Glomerular endothelial cell (primary cell): ENCODE measurements around the gene DOCK1. TPM values are rescaled to one million over a fixed set of nuclear protein-coding genes. Genes with fewer than 3 reads are reported as not detected.

Experiments
- DNase-seq: peaks from one replicate; pipeline ENCODE4 v3.0.0-alpha.2; 2011; ENCODE audit warnings: low read depth, low spot score; ENCODE audit errors: extremely low read depth
- total RNA-seq: library from RNA; depleted of rRNA; stranded (reverse); fragments of >200 nt; gene quantifications from 2 replicates; pipeline ENCODE4 v1.2.3, GENCODE V29; 2015

DOCK1 gene
- total RNA-seq, 1 donor from 2014 or later = 90.4 TPM

GRCh38 chr10:127129104-127129503, 223.9 kb downstream of the DOCK1 start:
- no peak for DNase-seq

DNA sequence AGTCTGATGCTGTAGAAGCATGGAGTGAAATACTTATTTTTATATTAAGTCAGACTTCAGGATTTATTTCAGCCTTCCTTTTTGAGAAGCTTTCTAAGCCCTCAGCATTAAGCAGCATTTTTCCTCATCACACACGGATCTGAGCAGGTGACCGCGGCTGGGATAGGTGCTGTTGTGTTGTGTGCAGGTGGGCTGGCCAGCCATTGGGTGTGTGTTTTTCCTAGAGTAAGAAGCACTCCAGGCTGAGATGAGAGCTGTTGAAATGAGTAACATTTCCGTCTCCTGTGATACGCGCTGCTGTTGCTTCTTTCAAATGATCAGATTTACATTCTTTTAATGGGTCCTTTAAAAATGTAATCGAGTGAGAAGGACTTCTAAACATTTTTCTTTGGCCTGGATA, 227.2 kb downstream of the DOCK1 start:
- no peak for DNase-seq

GRCh38 chr10:127133225-127133624, 228.0 kb downstream of the DOCK1 start:
- no peak for DNase-seq

DNA sequence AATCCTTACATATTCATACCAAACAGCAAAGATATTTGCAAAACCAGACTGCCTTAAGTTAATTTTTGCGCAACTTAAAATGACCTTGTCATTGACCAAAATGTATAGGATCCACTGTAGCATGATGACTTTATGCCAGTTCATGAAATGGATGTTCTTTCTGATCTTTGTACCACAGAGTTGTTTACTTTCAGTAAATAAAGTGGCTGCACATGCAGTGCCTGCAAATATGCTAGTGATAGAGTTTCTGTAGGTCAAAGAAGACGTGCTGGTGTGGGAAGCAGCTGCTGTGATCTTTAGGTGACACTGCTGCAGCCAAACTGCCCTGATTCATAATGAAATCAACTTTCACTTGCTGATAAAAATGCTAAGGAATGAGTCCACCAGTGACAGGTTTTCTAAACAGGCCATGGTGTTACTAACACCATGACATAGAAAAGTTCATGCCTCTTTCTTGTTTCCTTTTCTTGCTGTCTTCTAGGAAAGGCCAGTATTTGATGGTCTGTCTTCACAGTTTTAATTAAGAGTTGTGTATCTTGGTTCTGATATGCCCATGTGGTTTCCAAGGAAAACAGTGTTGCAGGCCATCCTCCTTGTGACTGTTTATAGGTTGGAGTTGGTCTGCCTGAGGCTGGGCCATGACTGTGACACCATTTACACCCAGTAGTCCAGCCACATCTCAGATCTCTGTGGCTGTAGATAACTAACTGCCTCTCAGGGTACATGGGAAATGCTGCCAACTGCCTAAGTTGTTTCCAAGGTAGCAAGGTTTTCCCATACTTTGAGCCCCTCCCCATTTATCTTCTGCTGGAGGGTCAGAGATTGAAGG, 228.7 kb downstream of the DOCK1 start:
- no peak for DNase-seq

DNA sequence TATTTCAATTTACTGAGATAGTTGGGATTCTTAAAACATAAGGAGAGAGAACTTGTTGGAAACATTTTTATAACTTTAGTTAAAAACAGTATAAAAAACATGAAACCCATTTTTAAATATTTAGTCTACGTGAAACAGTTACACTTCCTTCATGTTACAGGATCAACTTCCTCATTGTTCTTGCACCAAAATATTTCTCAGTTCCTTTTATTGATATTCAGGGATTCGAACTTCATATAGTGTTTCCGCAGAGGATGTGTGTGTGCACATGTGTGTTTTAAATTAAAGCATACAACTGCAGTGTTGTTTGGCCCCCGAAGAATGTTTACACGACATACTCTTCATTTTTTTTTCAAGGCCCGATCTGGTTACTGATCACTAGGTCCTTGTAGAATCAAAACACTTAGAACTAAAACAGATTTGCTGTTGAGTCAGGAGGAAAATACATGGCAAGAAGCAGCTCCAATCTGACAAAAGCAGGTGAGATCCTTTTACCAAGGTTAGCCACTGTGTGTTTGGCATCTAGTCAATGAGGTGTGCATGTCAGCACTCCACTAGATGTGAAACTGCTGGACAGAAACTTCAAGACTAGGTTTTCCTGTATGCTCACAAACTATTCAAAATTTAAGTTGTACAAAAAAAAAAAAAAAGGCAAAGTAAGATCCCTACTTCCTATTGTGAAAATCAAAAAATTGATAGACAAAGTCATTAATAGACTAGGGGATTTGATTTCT, 230.8 kb downstream of the DOCK1 start:
- no peak for DNase-seq

DNA sequence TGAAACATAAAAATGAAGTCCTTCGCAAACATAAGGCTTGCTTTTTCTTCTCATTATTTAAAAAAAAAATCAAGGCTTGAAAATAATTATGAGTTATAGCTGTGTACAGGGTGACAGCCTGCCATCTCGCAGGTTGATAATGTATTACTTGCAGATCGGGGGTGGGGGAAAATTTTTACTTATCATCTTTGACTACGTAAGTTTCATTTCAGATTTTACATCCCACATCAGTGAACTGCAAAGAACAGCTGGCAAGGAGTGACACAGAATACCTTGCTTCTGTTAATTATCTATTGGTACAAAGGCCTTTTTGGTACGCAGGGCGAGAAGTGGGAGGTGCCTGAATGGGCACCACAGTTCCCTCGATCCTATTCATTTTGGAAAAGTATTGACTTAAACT, 232.2 kb downstream of the DOCK1 start:
- no peak for DNase-seq

DNA sequence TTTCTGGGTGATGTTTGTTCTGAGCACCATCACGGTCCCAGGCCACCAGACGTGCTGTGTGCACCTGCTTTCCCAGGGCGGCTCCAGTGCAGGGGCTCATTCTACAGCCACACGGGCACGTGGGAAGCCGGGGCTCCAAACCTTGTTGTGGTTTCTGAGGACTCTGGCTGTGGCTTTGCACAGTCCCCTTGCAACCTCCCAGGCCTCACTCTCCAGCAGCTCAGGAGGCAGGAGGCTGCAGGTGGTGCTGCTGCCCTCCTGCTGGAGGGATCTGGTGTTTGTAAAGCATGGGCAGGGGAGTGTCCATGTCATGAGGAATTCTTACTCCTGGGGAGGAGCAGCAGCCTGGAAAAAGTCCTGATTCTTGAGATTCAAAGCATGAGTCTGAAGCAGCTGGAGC, 236.9 kb downstream of the DOCK1 start:
- DNase-seq = no peak

GRCh38 chr10:127142856-127143255, 237.6 kb downstream of the DOCK1 start:
- DNase-seq = no peak

DNA sequence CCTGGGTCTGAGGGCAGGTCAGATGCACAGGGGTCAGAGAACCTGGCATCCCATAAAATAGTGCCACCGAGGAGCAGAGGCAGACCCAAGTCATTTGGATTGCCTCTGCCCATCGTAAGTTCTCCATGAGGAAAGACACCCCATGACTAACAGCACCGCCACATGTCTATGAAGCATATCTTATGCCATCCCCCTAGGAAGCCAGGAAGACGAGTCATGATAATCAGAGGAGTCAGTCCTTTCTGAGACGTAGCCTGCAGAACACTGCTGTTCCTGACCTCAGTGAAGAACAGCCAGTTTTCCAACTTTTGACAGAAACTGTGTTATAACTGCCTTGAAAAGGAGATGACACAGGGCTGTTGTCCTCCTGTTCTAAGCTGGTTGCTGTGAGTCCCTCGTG, 239.9 kb downstream of the DOCK1 start:
- no peak for DNase-seq

GRCh38 chr10:127146661-127147060, 241.4 kb downstream of the DOCK1 start:
- no peak for DNase-seq

GRCh38 chr10:127148066-127148932, 243.1 kb downstream of the DOCK1 start:
- DNase-seq = peak; percentile 86

- peak; percentile 14 for DNase-seq
These were observed 243.6 kb downstream of the DOCK1 start for GRCh38 chr10:127148933-127149220.

DNA sequence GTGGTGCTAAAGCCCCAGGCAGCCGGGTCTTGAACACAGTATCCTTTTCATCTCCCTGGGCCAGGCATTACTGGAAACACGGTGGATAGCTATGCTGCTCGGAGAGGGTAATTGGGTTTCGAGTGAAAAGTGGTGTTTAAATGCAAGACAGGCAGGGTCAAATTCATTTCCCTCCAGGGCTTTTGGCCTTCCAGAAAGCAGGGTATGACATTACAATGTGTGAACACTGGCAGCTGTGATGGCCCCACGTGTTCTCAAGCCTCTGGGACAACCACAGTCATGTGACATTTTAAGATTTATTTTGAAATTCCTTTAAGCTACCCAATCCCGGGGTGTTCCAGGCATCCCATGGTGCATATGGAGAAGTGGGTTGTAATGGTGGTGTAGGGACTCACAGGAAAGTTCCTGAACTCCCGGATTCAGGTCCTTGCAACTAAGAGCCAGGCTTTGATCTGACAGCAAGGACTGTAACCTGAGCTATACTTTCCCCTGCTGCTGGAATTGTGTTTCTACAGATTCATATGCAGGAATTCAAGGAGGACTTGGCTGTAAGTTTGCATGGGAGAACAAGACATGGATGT, 244.4 kb downstream of the DOCK1 start:
- DNase-seq = no peak

DNA sequence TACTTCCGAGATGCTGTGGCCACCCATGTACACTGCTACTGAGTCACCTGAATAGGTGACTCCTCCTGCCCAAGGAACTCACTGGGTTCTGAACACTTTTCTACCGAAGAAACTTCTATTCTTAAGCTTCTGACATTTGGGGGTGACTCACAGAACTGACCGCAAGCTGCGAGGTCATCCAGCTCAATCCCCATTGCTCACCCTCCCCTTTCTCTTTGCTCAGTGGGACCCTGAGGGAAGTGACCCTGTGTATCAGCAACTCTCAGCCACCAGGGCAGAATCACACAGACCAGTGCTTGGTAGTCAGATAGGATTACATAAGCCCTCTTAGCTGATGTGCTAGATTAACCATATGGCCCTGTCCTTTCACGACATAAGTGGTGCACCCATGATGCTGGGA, 244.9 kb downstream of the DOCK1 start:
- no peak for DNase-seq

GRCh38 chr10:127151541-127151940, 246.3 kb downstream of the DOCK1 start:
- no peak for DNase-seq

DNA sequence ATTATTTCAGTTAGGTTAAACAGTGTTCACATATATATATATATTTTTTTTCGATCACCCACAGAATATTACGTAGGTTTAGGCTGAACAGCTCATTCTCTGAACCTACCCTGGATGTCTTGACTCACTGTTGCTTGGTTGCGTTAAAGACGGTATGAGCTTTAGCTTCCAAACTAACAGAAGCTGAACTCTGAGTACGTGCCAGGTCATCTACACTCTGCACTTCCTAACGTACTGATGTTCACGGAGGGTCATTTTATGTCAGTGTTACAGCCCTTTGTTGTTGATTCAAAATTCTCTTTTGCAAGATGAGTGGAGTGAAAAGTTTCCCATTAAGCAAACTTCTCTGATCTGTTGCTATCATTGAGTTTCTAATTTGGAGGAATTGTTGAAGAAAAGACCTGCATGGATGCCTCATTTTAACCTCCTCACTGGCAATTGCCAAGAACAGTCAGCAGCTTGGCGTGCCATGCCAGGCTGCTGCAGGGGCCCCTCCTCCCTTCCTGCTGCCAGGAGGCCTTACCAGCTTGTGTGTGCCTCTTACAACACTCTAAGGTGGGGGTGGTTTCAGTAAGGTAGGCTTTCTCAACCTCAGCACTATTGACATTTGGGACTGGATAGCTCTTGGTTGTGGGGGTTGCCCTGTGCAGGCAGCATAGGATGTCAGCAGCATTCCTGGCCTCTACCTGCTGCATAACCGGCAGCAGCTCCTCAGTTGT, 246.9 kb downstream of the DOCK1 start:
- no peak for DNase-seq

DNA sequence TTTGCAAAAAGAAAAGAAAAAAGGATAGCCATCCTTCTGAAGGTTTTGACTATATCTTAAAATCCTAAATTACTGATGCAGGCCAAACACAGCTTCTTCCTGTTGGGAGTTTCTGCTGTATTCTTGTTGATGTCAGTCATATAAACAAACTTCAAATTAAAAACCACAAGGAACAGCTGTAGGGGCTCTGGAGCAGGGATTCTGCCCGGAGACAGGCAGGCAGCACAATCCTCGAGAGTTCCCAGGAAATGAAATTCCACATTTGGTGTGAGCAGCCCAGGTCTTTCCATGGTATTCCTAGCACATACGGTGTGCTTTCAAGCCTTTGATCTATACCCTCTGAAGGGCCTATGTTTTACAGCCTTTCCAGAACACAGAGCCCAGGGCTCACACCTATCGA, 248.0 kb downstream of the DOCK1 start:
- no peak for DNase-seq

DNA sequence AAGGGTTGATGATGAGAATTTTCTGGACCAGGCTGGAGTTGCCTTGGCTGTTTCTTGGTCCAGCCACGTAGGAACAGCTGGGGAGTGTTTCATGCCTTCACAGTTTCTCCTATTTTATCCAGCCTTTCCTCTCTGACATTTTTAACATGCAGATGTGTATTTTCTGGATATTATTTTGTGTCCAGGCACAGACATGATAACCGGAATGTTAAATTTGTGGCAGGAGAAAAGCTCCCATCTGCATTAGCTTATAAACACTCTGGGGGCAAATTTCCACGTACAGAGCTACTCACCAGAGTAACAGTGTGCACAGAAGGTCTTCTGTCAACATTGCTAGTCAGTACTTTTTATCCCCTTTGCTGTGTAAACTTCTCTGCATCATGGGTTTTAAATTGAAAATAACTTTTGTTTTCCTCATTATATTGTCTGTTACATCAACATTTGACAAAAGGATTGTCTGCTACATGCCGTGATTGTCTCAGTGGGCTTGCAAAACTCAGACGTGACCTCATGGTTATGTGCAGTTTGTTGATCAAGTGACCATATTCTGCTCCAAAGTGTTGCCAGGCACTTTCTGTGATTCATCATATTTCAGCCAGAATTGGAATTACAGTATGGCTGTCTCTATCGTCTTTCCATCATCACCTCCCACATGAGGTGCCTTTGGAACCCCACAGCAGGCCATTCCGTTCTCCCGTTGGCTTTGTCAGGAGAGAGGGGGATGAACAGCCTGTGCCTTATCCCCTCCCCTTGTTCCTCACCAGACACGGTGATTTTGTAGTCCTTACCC, 249.8 kb downstream of the DOCK1 start:
- no peak for DNase-seq

DNA sequence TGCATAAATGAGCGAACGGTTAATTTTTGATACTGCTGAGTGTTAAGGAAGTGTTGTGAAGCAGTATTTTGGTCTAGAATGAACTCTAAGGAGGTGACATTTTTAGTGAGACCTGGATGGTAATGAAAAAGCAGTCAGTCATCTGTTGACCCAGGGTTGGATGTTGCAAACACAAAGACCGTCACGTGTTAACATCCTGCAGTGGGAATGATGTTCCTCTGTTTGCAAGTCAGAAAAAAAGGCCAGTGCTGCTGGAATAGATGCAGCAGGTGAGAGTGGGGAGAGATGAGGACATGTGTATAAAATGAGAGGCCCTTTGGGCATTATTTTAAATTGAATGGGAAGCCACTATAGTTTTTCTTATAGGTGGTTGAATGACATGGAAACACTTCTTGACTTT, 251.9 kb downstream of the DOCK1 start:
- no peak for DNase-seq
